T-helper 2 cell (primary cell): Measurements from ENCODE around the gene FBL.
A peak's percentile ranks its signal among the peaks of the same experiment; 100 is the strongest.
"Not testable (repeated sequence)": the region's sequence is repeated elsewhere in the genome, so short reads cannot be mapped to it uniquely, and the experiment has no call there.

ENCODE experiments used
- DNase-seq, 5 experiments: peaks; one replicate each; pipeline versions ENCODE4 v3.0.0 to v3.0.0-alpha.2; 2012 to 2022

FBL gene

DNA sequence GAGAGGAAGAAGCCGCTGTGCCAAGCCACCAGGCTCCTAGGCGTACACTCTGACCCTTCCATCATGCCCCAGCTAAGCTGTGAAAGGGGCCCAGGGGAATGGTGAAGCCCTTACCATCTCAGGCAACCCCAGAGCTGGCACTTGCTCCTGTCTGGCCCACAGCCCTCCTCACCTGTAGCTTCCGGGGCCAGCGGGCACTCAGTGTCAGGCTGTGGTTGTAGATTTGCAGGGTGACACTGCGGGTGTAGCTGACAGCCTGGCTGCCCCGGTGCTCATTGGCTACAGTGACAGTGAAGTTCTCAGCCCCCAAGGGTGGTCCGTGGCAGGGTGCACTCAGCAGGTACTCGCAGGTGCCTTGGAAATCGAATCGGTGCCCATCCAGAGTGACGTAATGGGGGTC is 30.3 kb upstream of the FBL start:
- not testable (repeated sequence) for DNase-seq

GRCh38 chr19:39875401-39875864 is 29.3 kb upstream of the FBL start:
- not testable (repeated sequence) for DNase-seq

DNA sequence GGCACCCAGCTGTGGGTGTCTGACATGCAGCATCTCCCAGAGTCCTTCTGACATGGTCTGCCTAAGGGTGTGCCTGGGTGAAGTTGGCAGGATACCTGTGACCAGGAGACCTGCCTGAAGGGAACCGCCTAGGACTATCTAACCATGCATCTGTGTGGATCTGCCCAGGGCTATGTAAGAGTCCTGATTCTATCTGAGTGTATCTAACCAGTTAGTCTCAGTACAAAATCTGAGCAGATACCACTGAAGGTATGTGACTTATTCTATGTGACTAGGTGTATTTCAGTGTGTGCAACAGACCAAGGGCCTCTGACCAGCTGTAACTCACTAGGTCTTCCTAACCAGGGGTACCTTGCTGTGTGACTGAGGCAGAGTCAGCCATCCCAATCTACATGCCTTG is 28.2 kb upstream of the FBL start:
- no peak for DNase-seq

GRCh38 chr19:39873385-39873784 is 27.2 kb upstream of the FBL start:
- no peak for DNase-seq

DNA sequence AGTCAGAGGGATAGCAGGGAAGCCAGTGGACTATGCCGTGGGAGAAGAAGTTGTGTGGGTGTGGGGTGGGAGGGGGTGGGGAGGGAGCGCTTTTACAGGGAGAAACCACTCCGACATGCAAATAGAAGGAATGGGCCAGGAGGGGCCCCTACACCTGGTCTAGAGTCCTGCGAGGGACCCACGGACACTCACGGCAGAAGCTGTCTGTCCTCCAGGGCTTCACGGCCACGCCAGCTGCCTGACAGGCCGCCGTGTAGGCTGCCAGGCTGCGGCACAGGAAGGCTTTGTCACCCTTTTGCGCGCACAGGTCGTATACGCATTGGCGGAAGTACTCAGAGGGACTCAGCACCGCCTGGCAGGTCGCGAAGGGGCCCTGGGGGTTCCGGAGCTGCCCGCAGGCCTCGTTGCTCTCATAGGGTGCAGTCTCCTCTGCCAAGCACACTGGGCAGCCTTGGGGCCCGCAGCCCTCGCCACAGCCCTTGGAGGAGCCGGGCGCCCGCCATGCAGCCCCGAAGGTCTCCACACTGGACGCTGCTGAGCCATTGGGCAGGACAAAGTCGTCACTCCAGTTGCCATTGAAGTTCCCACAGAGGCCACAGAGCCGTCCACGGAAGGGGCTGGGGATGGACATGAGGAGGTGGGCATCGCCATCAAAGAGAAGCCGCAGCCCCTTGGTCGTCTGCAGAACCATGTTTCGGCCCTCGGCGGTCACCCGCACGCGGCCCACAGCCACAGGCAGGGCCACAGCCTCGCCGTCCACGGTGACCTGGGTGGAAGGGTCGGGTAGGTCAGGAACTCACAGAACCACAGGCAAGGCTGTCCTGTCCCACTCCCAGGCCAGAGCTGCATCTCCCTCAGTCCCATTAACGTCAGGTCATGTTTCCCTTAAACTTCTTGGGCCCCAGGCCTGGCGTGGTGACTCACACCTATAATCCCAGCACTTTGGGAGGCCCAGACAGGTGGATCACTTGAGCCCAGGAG is 26.0 kb upstream of the FBL start:
- DNase-seq = no peak

GRCh38 chr19:39871362-39871761 is 25.2 kb upstream of the FBL start:
- no peak for DNase-seq

DNA sequence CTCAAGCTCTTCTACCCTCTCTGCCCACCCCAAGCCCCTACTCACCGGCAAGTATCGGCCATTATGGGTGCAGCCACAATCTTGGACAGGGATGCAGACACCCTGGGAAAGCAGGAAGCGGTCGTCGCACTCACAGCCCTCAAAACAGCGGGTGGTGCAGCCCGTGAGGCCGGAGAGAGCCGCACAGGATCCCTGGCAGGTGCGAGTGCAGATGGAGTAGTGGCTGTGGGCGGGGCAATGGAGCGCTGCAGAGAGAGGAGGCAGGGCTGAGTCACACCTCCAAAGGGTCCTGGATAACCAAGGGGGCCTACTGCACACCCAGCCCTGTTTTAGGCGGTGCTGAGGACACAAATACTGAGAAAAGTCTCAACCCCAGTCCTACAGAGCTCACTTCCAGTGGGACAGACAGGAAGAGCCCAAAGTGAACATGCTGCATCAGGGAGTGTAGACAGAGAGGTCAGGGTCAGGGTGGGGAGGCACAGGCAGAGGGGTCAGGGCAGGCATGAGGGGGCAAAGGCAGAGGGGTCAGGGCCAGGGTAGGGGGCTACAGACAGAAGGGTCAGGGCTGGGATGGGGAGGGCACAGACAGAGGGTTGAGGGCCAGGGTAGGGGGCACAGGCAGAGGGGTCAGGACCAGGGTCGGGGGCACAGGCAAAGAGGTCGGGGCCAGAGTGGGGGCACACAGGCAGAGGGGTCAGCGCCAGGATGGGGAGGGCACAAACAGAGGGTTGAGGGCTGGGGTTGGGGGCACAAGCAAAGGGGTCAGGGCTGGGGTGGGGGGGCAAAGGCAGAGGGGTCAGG is 24.2 kb upstream of the FBL start:
- DNase-seq = no peak

GRCh38 chr19:39867952-39868351 is 21.8 kb upstream of the FBL start:
- DNase-seq = no peak

DNA sequence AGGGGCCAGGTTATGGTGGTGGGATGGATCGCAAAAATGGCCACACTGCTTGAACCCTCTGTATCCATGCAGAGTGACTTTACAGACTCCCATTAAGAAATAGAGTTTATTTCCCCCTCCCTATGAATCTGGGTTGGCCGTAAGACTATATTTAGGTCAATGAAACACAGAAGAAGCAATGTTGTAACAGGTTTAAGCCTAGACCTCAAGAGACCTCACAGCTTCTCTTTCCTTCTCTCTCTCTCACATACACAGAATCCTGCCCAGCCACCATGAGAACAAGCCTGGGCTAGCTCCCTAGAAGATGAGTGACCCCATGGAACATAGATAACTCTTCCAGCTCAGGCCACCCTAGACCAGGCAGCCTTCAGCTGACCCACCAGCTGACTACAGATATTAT is 21.0 kb upstream of the FBL start:
- DNase-seq = no peak

DNA sequence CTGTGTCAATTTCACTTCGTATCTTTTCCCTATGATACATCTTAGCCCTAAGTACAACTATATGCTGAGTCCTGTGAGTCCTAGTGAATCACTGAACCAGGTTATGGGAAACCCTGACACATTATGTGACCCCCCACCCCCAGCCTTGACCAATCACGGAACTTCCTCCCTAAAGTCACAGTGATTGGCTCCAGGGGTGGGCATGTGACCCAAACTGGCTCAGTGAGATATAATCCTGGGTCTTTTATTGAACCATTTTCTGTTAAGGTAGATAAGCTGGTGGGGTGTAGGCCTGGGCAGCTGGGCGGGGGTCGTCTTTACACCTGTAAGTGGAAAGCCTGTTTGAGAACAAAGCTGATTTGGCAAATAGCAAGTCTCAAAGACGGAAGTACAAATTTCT is 19.8 kb upstream of the FBL start:
- no peak for DNase-seq

GRCh38 chr19:39865186-39865585 is 19.0 kb upstream of the FBL start:
- DNase-seq = no peak

DNA sequence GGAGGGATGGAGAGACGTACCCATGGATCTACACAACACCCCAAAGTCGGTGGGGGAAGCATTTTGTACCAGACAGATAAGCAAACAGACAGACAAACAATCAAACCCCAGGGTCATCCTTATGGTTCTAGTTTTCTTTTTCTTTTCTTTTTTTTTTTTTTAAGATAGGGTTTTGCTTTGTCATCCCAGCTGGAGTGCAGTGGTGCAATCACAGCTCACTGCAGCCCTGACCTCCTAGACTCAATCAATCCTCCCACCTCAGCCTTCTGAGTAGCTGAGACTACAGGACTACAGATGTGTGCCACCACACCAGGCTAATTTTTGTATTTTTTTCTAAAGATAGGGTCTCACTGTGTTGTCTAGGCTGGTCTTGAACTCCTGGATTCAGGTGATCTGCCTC is 17.9 kb upstream of the FBL start:
- DNase-seq = no peak

DNA sequence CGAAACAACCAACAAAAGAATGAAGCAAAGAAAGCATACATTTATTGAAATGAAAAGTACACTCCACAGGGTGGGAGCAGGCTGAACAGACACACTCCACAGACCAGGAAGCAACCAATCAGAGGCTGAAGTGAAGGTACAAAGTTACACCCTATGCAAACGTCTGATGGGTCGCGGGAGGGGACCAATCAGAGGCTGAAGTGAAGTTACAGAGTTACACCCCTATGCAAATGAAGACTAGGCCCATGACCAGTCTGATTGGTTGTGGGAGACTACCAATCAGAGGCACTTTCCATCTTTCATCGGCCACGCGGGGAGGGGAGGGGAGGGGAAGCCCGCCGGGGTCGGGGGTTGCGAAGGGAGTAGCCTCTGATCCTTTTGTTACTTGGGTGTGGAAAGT is 12.4 kb upstream of the FBL start:
- no peak for DNase-seq

DNA sequence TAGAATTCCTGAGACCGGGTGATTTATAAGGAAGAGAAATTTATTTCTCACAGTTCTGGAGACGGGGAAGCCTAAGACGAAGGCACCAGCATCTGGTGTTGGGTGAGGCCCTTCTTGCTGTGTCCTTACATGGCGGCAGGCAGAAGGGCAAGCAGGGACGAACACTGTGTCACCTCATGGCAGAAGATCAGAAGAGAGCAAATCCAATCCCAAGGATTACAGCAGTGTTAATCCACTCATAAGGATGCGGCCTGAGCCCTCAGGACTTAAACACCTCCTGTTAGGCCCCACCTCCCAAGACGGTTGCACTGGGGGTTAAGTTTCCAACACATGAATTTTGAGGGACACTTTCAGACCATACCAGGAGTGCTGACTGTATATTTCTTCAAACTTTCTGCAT is 6.7 kb upstream of the FBL start:
- DNase-seq = no peak

DNA sequence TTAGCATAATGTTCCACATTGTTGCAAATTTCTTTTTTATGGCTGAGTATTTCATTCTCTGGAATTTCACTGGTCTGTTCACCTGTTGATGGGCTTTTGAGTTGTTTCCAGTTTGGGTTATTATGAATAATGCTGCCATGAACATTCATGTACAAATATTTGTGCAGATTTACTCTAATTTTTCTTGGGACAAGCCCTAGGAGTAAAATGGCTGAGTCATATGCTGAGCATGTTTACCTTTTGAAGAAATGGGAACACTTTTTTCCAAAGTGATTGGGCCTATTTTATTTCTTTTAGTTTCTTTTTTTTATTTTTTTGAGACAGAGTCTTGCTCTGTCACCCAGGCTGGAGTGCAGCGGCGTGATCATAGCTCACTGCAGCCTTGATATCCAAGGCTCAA is 4.7 kb upstream of the FBL start:
- no peak for DNase-seq

- no peak for DNase-seq
Observed at GRCh38 chr19:39848392-39848791, 2.2 kb upstream of the FBL start.

DNA sequence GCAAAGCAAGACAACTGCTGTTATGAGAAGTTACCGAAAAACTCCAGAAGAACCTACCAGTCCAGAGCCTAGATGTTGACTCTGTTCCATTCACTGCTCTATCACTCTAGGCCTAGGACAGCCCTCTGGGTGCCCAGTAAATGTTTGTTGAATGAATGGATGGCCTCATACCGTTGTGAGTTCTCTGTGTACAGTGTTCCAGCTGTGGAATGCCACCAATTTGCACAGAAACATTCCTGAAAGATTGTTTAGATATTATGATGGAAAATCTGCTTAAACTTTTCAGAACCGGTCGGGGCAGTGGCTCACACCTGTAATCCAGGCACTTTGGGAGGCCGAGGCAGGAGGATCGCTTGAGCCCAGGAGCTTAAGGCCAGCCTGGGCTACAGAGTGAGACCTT is 1.3 kb upstream of the FBL start:
- no peak for DNase-seq

DNA sequence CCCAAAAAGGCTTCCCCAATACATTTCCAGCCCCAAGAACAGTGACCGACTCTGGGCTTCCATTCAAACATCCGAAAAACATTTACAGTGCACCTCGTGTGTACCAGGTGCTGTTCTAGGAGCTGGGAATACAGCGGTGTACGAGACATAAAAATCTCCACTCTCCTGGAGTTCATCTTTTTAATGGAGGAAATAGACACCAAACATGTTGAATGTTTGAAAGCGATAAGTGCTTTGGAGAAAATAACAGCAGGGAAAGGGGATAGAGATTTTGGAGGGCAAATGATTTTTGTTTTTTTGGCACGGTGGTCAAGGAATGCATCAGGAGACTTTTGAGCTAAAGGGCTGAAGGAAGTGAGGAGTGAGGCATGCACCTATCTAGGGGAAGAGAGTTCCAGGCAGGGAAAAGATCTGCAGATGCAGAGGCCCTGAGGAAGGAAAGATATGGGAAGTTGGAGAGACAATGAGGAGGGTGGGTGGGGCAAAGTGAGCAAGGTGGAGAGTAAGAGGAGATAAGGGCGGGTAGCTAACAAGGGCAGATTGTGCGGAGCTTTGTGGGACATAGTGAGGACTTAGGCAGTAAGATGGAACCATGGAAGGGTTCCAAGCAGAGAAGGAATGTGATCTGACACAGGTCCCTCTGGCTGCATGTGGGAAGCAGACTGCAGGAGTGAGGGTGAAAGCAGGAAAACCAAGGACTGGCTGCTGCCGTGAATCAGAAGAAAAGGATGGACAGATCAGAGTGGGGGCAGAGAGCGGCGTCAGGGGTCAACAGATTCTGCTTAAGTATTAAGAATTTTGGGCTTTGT is 703 bp upstream of the FBL start:
- DNase-seq = no peak

- no peak for DNase-seq
Observed at GRCh38 chr19:39845584-39845932, 621 bp downstream of the FBL start.

- DNase-seq = peak in 1 of 5 experiments; percentile 44
Observed at GRCh38 chr19:39845172-39845571, 1.0 kb downstream of the FBL start.

DNA sequence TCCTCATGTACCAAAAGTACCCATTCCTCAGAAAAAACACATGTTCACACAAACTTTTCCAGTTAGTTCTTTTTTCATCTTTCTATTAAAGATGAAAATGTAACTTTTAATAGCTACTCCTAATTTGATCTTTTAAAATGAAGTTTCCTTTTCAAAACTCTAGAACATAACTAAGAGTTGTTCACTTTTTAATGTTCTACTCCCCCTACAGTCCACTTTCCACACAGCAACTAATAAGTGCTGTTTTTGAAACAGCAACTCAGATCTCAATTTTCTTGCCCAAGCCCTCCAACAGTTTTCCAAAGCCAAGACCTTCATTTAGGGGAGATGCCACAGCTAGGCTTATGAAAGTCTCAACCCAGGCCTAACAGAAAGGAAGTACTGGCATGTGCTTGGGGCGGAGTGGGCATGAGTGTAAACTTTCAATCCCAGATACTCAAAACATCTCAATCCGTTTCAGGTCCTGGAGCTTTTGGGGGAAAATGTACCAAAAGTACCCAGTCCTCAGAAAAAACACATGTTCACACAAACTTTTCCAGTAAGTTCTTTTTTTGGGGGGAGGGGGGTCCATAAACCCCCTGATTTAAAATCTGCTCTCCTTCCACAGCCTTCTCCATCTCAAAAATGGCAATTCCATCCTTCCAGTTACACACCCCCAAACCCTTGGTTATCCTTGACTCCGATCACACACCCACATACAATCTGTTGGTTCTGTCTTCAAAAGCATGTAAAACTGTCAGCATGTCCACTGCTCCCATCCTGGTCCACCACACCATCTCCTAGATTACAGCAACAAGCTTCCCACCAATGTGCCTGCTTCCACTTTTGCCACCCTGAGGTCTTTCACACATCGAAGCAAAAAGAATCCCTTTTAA is 2.0 kb downstream of the FBL start:
- DNase-seq = peak in 1 of 5 experiments; percentile 66
